SK-N-SH treated with all-trans-retinoic acid at 6 μM for 48 hours (cell line): ENCODE results near the gene SMNDC1.

ENCODE experiments used
- ATAC-seq: fragments of 200-7000 bp; cut with Tn5 transposase; 3 replicates; pipeline ENCODE4 v1.9.1; 2020; ENCODE audit warnings: mild to moderate bottlenecking, moderate library complexity
- CREB5 ChIP-seq: fragments of 250-450 bp; sonication (Bioruptor Pico); IDR thresholded peaks from 2 replicates; pipeline ENCODE4 v1.5.1; 2020; ENCODE audit warnings: low read depth, mild to moderate bottlenecking, moderate library complexity
- CSDC2 ChIP-seq: fragments of 250-450 bp; sonication (Bioruptor Pico); IDR thresholded peaks from 2 replicates; pipeline ENCODE4 v1.5.0; 2020; ENCODE audit warnings: mild to moderate bottlenecking, moderate library complexity
- CSRNP3 ChIP-seq: fragments of 250-450 bp; sonication (Bioruptor Pico); IDR thresholded peaks from 2 replicates; pipeline ENCODE4 v1.5.1; 2021; ENCODE audit warnings: mild to moderate bottlenecking, moderate library complexity
- ESRRG ChIP-seq: fragments of 250-450 bp; sonication (Bioruptor Pico); IDR thresholded peaks from 2 replicates; pipeline ENCODE4 v1.6.1; 2021; ENCODE audit warnings: mild to moderate bottlenecking
- GLIS3 ChIP-seq: fragments of 250-450 bp; sonication (Bioruptor Pico); IDR thresholded peaks from 2 replicates; pipeline ENCODE4 v1.5.0; 2020; ENCODE audit warnings: mild to moderate bottlenecking, moderate library complexity
- ISL1 ChIP-seq: fragments of 250-450 bp; sonication (Bioruptor Pico); IDR thresholded peaks from 2 replicates; pipeline ENCODE4 v2.1.2; 2022; ENCODE audit warnings: mild to moderate bottlenecking, moderate library complexity
- PATZ1 ChIP-seq: fragments of 250-450 bp; sonication (Bioruptor Pico); IDR thresholded peaks from 2 replicates; pipeline ENCODE4 v1.8.0; 2020; ENCODE audit warnings: mild to moderate bottlenecking, moderate library complexity, borderline replicate concordance
- POU6F1 ChIP-seq: fragments of 250-450 bp; sonication (Bioruptor Pico); IDR thresholded peaks from 2 replicates; pipeline ENCODE4 v1.8.0; 2021; ENCODE audit warnings: low read depth, mild to moderate bottlenecking, moderate library complexity, borderline replicate concordance
- PPARA ChIP-seq: fragments of 250-450 bp; sonication (Bioruptor Pico); IDR thresholded peaks from 2 replicates; pipeline ENCODE4 v1.5.0; 2020; ENCODE audit warnings: mild to moderate bottlenecking, borderline replicate concordance
- RARB ChIP-seq: fragments of 250-450 bp; sonication (Bioruptor Pico); IDR thresholded peaks from 2 replicates; pipeline ENCODE4 v1.8.0; 2021; ENCODE audit warnings: mild to moderate bottlenecking, moderate library complexity
- SNAI2 ChIP-seq: fragments of 250-450 bp; sonication (Bioruptor Pico); IDR thresholded peaks from 2 replicates; pipeline ENCODE4 v1.5.0; 2020; ENCODE audit warnings: mild to moderate bottlenecking, moderate library complexity
- TCF4 ChIP-seq: fragments of 250-450 bp; sonication (Bioruptor Pico); IDR thresholded peaks from 2 replicates; pipeline ENCODE4 v1.8.0; 2021; ENCODE audit warnings: mild to moderate bottlenecking, moderate library complexity, borderline replicate concordance
- TSHZ2 ChIP-seq: fragments of 250-450 bp; sonication (Bioruptor Pico); IDR thresholded peaks from 2 replicates; pipeline ENCODE4 v1.5.0; 2020; ENCODE audit warnings: mild to moderate bottlenecking, moderate library complexity
- ZC3H10 ChIP-seq: fragments of 250-450 bp; sonication (Bioruptor Pico); IDR thresholded peaks from 2 replicates; pipeline ENCODE4 v1.5.1; 2021; ENCODE audit warnings: mild to moderate bottlenecking, moderate library complexity
- ZFP3 ChIP-seq: fragments of 250-450 bp; sonication (Bioruptor Pico); IDR thresholded peaks from 2 replicates; pipeline ENCODE4 v1.5.0; 2020; ENCODE audit warnings: mild to moderate bottlenecking, moderate library complexity
- ZFP30 ChIP-seq: fragments of 450-650 bp; formaldehyde crosslinking; IDR thresholded peaks from 2 replicates; pipeline ENCODE4 v1.5.0; 2022; ENCODE audit warnings: mild to moderate bottlenecking, moderate library complexity
- ZNF565 ChIP-seq: fragments of 450-650 bp; formaldehyde crosslinking; conservative IDR thresholded peaks from 2 replicates; pipeline ENCODE4 v1.5.0; 2020; ENCODE audit warnings: low read depth, mild to moderate bottlenecking, moderate library complexity
- ZNF70 ChIP-seq: fragments of 450-650 bp; formaldehyde crosslinking; IDR thresholded peaks from 2 replicates; pipeline ENCODE4 v1.5.0; 2020; ENCODE audit warnings: mild to moderate bottlenecking, moderate library complexity
- ZNF8 ChIP-seq: fragments of 450-650 bp; formaldehyde crosslinking; IDR thresholded peaks from 2 replicates; pipeline ENCODE4 v1.5.0; 2020; ENCODE audit warnings: mild to moderate bottlenecking, moderate library complexity

The SMNDC1 gene

GRCh38 chr10:110337906-110338305 is 33.2 kb upstream of the SMNDC1 start:
- ATAC-seq = no peak
- TF ChIP-seq ZFP30 = no peak
- no peak for TF ChIP-seq ISL1 (CRISPR knock-in tag)
- no peak for TF ChIP-seq ZNF8 (CRISPR knock-in tag)
- TF ChIP-seq TCF4 = no peak
- no peak for TF ChIP-seq TSHZ2
- no peak for TF ChIP-seq CSRNP3 (CRISPR knock-in tag)
- no peak for TF ChIP-seq RARB (CRISPR knock-in tag)
- no peak for TF ChIP-seq GLIS3 (CRISPR knock-in tag)
- no peak for TF ChIP-seq PATZ1 (CRISPR knock-in tag)
- no peak for TF ChIP-seq SNAI2 (CRISPR knock-in tag)
- TF ChIP-seq ESRRG (CRISPR knock-in tag) = no peak
- TF ChIP-seq ZNF70 (CRISPR knock-in tag) = no peak

GRCh38 chr10:110337401-110337800 is 32.7 kb upstream of the SMNDC1 start:
- no peak for TF ChIP-seq ESRRG (CRISPR knock-in tag)
- TF ChIP-seq ZC3H10 (CRISPR knock-in tag) = no peak
- TF ChIP-seq ZFP3 = no peak
- TF ChIP-seq CSDC2 (CRISPR knock-in tag) = no peak
- no peak for TF ChIP-seq CREB5 (CRISPR knock-in tag)
- TF ChIP-seq ZFP30 = no peak
- TF ChIP-seq ISL1 (CRISPR knock-in tag) = no peak
- no peak for TF ChIP-seq ZNF8 (CRISPR knock-in tag)
- no peak for TF ChIP-seq RARB (CRISPR knock-in tag)
- no peak for TF ChIP-seq TCF4
- TF ChIP-seq GLIS3 (CRISPR knock-in tag) = no peak
- no peak for TF ChIP-seq CSRNP3 (CRISPR knock-in tag)
- no peak for TF ChIP-seq ZNF565
- TF ChIP-seq POU6F1 = no peak
- TF ChIP-seq PATZ1 (CRISPR knock-in tag) = no peak
- no peak for TF ChIP-seq PPARA (CRISPR knock-in tag)
- no peak for TF ChIP-seq TSHZ2
- ATAC-seq = no peak
